HPDE6-E6E7 (cell line): Measurements from ENCODE around the gene CSPG4.

ENCODE experiments used
- DNase-seq: peaks from one replicate; pipeline ENCODE4 v3.0.0; 2011; ENCODE audit warnings: missing footprints; ENCODE audit errors: extremely low spot score

CSPG4 gene

DNA sequence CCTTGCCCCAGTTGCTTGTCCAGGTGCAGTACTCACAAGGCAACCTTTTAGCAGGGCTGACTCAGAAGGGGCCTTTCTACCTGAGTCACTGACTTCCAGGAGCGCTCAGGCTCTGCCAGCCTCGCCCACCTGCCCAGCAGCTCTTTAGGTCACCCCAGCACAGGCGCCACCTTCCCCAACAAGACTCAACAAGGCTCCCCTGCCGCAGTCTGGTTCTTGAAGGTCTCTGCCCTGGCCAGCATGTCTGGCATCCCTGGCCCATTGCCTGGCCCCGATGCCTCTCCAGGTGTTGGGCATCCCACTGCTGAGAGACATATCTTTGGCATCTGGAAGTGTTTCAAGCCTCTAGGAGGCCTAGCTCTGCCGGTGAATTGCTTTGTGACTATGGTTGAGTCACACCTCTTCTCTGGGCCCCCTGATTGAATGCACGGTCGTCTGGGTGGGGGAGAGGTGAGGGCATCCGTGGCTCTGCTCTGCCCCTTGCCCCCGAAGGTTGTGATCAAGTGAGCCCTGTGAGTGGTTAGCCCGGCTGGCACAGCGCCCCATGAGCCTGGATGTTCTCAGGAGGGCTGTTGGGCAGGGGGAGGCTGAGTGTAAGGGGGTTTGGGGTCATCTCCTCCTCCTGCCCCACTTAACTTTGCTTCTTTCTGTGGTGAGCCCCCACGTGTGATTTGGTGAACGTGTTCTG, 43.3 kb downstream of the CSPG4 start:
- DNase-seq, result peak; percentile 94

DNA sequence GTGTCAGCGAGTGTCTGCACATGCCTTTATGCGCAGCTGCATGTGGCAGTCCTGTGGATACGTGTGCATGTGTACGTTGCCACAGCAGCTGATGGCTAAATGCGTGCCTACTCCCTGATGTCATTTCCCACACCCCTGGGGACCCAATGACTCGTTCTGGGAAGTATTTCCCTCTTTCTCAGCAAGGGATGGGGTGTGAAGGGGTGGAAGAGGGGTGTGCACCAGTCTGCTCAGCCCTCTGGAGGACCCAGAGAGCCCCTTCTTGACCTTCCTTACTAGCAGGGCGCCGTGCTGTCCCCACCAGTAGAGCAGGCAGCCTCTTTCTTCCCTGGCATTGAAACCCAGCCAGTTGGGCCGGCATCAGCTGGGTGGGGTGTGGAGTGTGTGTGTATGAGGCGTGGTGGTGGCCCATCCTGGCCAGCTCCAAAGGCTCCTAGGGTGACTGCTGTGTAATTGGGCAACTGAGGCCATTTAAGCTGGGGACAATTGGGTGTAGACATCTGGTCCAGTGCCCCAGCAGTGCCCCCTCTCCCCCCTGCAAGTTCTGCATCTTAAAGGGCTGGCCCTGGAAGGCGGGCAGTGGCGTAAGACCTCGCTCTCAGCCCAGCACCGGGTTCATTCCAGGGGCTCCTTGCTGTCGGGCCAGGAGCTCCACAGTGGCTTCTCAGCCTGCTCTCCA, 45.7 kb downstream of the CSPG4 start:
- peak; percentile 94 for DNase-seq

DNA sequence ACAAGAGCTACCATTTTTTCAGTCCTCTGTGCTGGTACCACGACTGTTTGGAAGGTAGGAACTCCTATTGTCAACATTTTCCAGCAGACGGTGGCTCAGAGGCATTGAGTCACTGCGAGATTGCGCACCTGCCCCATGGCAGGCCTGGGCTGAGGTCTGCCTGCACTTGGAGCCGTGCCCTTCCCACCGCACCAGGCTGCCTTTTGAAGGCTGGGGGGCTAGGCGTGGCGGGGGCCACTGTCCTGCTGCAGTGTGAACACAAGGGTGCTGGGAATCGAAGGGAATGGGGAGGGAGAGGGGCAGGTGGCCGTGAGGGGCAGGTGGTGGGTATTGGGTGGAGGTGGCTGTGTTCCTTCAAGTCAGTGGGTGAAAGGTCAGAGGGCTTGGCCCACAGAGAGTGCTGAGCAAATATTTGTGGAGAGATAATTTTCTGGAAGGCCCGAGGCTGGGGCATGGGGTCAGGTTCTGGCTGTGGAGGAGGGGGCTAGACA, 48.7 kb downstream of the CSPG4 start:
- DNase-seq, result peak; percentile 45

GRCh38 chr15:75662823-75663519, 49.7 kb downstream of the CSPG4 start:
- DNase-seq, result no peak

- DNase-seq, result no peak
These were observed 50.9 kb downstream of the CSPG4 start for GRCh38 chr15:75661756-75662140.

GRCh38 chr15:75661100-75661755, 51.4 kb downstream of the CSPG4 start:
- peak; percentile 90 for DNase-seq

- DNase-seq, result no peak
These were observed 52.6 kb downstream of the CSPG4 start for GRCh38 chr15:75659928-75660645.

GRCh38 chr15:75659141-75659771, 53.4 kb downstream of the CSPG4 start:
- no peak for DNase-seq

GRCh38 chr15:75656813-75657212, 55.8 kb downstream of the CSPG4 start:
- no peak for DNase-seq

DNA sequence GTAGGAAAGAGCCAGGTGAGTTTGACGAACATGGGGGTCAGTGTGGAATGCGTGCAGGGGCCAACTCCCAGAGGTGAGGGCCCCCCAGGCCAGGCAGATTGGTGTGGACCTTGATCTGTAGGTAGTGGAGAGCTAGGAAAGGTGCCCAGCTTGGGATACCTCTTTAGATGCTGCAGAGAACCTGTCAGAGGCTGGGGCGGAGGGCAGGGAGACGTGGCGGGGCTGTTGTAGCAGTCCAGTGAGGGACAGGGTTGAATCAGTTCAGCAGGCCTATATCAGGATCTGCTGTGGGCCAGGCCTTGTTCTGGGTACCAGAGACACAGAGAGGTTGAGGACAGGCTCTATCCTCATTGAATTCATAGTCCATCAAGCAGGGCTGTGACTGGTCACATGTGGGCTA, 56.3 kb downstream of the CSPG4 start:
- DNase-seq, result no peak

DNA sequence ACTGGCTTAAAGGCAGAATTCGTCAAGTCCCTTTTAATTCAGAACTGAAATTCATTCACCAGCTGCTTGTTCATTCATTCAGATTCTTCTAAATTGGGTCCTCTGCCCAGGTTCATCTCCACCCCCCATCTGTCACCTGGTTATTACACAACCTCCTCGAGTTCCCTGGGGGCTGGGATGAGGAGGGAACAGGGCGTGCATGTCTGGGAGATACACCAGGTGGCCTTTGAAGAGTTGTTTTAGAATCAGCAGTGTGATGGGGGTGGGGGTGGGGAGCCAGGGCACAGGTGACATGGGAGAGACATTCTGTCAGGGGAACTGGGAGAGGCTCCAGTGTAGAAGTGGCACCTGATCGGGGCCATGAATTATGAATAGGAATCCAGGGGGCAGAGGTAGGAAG, 56.7 kb downstream of the CSPG4 start:
- DNase-seq, result no peak

DNA sequence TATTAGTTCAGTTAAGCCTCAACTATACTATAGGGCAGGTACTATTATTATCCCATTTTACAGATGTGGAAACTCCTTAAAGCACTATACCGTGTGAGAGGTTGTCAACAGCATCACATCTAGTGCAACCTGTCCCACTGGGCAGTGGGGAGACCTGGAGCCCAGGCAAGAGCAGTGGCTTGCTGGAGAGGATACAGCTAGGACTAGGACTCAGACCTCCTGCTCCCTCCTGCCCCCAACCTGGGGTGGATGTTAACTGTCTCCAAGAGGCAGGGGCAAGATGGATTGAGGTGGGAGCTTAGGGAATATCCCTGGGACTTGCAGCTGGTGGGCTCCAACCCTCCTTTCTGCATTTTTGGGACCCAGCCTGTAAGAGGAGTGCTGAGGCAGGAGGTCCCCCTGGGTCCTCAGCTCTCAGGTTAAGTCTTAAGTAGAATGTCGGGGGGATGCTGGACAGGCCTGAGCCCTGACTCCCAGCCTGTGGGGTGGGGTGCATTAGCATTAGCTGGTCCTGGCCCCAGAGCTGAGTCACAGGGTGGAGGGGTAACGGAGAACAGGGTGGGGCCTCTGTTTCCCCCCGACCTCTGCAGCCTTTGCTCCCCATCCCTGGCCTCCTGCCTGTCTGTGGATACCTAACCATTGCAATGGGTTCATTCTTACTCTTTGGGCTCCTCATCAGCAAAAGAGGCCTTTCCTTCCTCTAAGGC, 58.3 kb downstream of the CSPG4 start:
- DNase-seq, result no peak

- no peak for DNase-seq
These were observed 59.2 kb downstream of the CSPG4 start for GRCh38 chr15:75653347-75653913.

DNA sequence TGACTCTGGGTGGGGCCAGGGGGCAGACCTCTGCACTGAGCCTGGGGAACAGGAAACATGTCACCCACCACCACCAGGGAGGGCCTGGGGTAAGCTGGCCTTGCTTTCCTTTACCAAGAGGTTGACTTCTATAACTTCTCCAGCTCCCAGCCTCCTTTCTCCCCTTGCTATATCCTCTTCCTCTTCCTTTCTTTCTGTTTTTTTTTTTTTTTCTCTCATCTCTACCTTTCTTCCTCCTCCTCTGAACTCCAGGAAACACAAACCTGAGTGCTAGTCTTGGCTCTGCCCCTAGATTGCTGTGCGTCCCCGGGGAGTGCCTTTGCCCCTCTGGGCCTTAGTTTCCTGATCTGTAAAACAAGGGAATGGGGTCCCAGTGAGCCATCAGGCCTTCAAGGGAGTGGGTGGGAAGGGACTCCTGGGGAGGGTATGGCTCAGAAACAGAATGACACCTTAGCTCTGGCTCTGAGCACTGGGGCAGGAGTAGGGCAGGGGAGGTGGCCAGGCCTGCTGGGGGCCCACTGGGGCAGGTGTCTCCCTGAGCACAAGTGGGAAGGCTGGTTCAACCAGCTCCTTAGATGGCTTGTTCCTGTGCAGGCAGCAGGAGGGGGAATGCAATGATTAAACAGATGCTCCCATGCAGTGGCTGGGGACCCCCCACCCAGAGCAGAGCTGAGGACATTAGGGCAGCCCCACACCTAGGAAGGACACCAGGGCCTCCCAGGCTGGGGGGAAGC, 60.7 kb downstream of the CSPG4 start:
- DNase-seq, result no peak

DNA sequence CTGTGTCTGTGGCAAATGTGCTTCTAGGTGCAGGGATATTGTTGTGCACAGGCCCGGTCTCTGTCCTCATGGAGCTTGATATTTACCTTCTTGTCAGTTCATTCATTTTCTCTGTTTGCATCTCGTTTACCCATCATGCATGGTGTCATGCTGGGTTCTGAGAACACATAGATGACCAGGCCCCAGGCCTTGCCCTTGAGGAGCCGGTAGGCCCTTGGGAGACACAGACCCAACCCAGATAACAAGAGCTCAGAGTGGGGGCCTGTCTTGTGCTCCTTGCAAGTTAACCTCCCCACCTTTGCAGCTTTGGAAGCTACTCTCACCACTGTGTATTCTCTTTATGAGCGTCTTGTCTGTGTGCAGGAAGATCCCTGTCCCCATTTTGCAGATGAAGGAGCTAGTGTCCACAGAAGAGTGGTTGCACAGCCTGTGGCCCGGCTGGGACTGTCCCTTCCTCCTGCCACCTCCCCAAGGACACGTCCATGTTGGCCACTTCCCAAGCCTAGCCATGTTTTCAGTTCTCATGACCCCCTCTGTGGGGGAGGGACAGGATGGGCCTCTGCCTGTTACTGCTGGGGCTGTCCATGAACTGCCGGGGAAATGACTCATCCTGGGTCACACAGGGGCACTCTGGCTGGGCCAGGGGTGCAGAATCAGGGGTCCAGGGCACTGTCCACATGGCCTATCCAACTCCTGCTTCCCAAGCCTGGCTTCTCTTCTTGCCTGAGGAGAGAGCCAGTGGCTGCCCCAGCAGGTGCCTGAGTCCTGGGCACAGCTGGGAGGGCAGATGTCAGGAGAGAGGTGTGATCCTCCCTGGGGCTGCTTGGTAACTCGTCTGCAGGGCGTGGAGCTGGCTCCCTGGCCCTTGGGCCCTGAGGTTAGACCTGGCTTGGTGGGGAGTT, 61.5 kb downstream of the CSPG4 start:
- DNase-seq, result no peak

DNA sequence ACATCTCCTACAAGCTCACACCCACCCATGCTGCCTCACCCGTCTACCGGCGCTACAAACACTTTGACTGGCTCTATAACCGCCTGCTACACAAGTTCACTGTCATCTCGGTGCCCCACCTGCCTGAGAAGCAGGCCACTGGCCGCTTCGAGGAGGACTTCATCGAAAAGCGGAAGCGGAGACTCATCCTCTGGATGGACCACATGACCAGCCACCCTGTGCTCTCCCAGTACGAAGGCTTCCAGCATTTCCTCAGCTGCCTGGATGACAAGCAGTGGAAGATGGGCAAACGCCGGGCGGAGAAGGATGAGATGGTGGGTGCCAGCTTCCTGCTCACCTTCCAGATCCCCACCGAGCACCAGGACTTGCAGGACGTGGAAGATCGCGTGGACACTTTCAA, 62.8 kb downstream of the CSPG4 start:
- DNase-seq, result no peak

DNA sequence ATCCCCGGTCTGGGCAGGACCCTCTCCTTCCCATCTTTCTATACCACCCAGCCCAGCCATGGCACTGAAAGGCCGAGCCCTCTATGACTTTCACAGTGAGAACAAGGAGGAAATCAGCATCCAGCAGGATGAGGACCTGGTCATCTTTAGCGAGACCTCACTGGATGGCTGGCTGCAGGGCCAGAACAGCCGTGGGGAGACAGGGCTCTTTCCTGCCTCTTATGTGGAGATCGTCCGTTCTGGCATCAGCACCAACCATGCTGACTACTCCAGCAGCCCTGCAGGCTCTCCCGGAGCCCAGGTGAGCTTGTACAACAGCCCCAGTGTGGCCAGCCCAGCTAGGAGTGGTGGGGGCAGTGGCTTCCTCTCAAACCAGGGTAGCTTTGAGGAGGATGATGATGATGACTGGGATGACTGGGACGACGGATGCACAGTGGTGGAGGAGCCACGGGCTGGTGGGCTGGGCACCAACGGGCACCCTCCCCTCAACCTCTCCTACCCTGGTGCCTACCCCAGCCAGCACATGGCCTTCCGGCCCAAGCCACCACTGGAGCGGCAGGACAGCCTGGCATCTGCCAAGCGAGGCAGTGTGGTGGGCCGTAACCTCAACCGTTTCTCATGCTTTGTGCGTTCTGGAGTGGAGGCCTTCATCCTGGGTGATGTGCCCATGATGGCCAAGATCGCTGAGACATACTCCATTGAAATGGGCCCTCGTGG, 63.4 kb downstream of the CSPG4 start:
- DNase-seq, result no peak
